GM21381 (cell line): ENCODE measurements around the gene CATSPER1.

Source experiments
- ATAC-seq: cut with Tn5 transposase; IDR thresholded peaks from one replicate; pipeline ENCODE4 v1.9.1; 2021; ENCODE audit warnings: mild to moderate bottlenecking, moderate library complexity; ENCODE audit not compliant: unreplicated experiment

The CATSPER1 gene

GRCh38 chr11:66003291-66003690 lies 23.0 kb downstream of the CATSPER1 start:
- ATAC-seq: no peak

- ATAC-seq: peak; percentile 58
Observed at GRCh38 chr11:66002648-66003225, 23.5 kb downstream of the CATSPER1 start.

- peak; percentile 65 for ATAC-seq
Observed at GRCh38 chr11:66001942-66002647, 24.2 kb downstream of the CATSPER1 start, which contains the start of the genes BANF1 and EIF1AD. Gene BANF1 (plus strand): TSS chr11:66002503. CDS start chr11:66003251, 748 bp downstream. Gene EIF1AD (minus strand): TSS chr11:66002157. CDS start chr11:66000389, 1,768 bp downstream.

GRCh38 chr11:65997286-65997685 lies 29.0 kb downstream of the CATSPER1 start:
- ATAC-seq: no peak

GRCh38 chr11:65992056-65992455 lies 34.2 kb downstream of the CATSPER1 start:
- ATAC-seq: no peak

GRCh38 chr11:65988791-65989592 lies 37.3 kb downstream of the CATSPER1 start:
- peak; percentile 89 for ATAC-seq

GRCh38 chr11:65987336-65987735 lies 38.9 kb downstream of the CATSPER1 start:
- no peak for ATAC-seq

GRCh38 chr11:65983589-65983987 lies 42.7 kb downstream of the CATSPER1 start:
- no peak for ATAC-seq

- ATAC-seq: no peak
Observed at GRCh38 chr11:65982824-65983588, 43.3 kb downstream of the CATSPER1 start.

- ATAC-seq: no peak
Observed at GRCh38 chr11:65981972-65982823, 44.1 kb downstream of the CATSPER1 start.

- ATAC-seq: no peak
Observed at GRCh38 chr11:65981101-65981740, 45.1 kb downstream of the CATSPER1 start.

GRCh38 chr11:65979261-65979759 lies 47.0 kb downstream of the CATSPER1 start:
- no peak for ATAC-seq

- no peak for ATAC-seq
Observed at GRCh38 chr11:65978391-65979238, 47.7 kb downstream of the CATSPER1 start.

GRCh38 chr11:65977621-65978390 lies 48.5 kb downstream of the CATSPER1 start:
- ATAC-seq: no peak

GRCh38 chr11:65976216-65977176 lies 49.8 kb downstream of the CATSPER1 start:
- ATAC-seq: no peak

- no peak for ATAC-seq
Observed at GRCh38 chr11:65975771-65976170, 50.5 kb downstream of the CATSPER1 start.
